ENCODE results near the gene PDE8A.

Gene PDE8A

GRCh38 chr15:84981711-84982300, at the start of gene PDE8A:
TSS of gene PDE8A (plus strand) at chr15:84981856. CDS start at chr15:84982163, 307 bp downstream.
- DNase-seq, result peak; percentile 60

GRCh38 chr15:84934942-84935729, 46.5 kb upstream of the PDE8A start:
- DNase-seq, result peak; percentile 3

GRCh38 chr15:84937144-84937543, 44.5 kb upstream of the PDE8A start:
- peak; percentile 39 for DNase-seq

GRCh38 chr15:84938726-84939125, 42.9 kb upstream of the PDE8A start:
- no peak for DNase-seq

- no peak for DNase-seq
Measured at GRCh38 chr15:84940399-84940798, 41.3 kb upstream of the PDE8A start.

GRCh38 chr15:84942456-84942855, 39.2 kb upstream of the PDE8A start:
- no peak for DNase-seq

- DNase-seq, result no peak
Measured at GRCh38 chr15:84944311-84944710, 37.3 kb upstream of the PDE8A start.

GRCh38 chr15:84944861-84945260, 36.8 kb upstream of the PDE8A start:
- DNase-seq, result no peak

GRCh38 chr15:84946772-84947489, 34.7 kb upstream of the PDE8A start:
- DNase-seq, result no peak

- DNase-seq, result no peak
Measured at GRCh38 chr15:84947947-84948830, 33.5 kb upstream of the PDE8A start.

- no peak for DNase-seq
Measured at GRCh38 chr15:84949043-84949442, 32.6 kb upstream of the PDE8A start.

GRCh38 chr15:84949845-84950569, 31.6 kb upstream of the PDE8A start:
- no peak for DNase-seq

GRCh38 chr15:84950570-84951111, 31.0 kb upstream of the PDE8A start:
- no peak for DNase-seq

GRCh38 chr15:84951736-84952135, 29.9 kb upstream of the PDE8A start:
- no peak for DNase-seq

- no peak for DNase-seq
Measured at GRCh38 chr15:84953136-84953535, 28.5 kb upstream of the PDE8A start.

- DNase-seq, result no peak
Measured at GRCh38 chr15:84953726-84954125, 27.9 kb upstream of the PDE8A start.

- peak; percentile 63 for DNase-seq
Measured at GRCh38 chr15:84955089-84955848, 26.4 kb upstream of the PDE8A start.

- DNase-seq, result no peak
Measured at GRCh38 chr15:84956199-84956598, 25.5 kb upstream of the PDE8A start.

GRCh38 chr15:84960391-84961113, 21.1 kb upstream of the PDE8A start:
- no peak for DNase-seq

- no peak for DNase-seq
Measured at GRCh38 chr15:84961114-84961452, 20.6 kb upstream of the PDE8A start.

GRCh38 chr15:84961707-84962106, 19.9 kb upstream of the PDE8A start:
- DNase-seq, result no peak

Measured in NCI-H69 (cell line).